OCI-LY1 (cell line): ENCODE results near the gene MKKS.

ENCODE experiments used
- H2AFZ ChIP-seq: fragments of 200-600 bp; sonication (generic), shearing (Covaris generic); 2 replicates; pipeline ENCODE4 v1.6.0; 2014; ENCODE audit warnings: antibody characterized with exemption, mild to moderate bottlenecking, low read length
- H3F3A ChIP-seq: fragments of 200-600 bp; sonication (generic), shearing (Covaris generic); 2 replicates; pipeline ENCODE4 v1.6.0; 2014; ENCODE audit warnings: mild to moderate bottlenecking, antibody characterized with exemption, low read length, moderate library complexity; ENCODE audit not compliant: insufficient read depth
- H3K27ac ChIP-seq: fragments of 200-600 bp; sonication (generic); 2 replicates; pipeline ENCODE4 v1.5.1; 2014; ENCODE audit warnings: low read length, mixed run types, mild to moderate bottlenecking, low read depth; ENCODE audit not compliant: poor library complexity, severe bottlenecking
- H3K27me3 ChIP-seq: fragments of 200-600 bp; sonication (generic); 2 replicates; pipeline ENCODE4 v1.6.0; 2014; ENCODE audit warnings: antibody characterized with exemption, mild to moderate bottlenecking, low read length, moderate library complexity; ENCODE audit not compliant: insufficient read depth
- H3K36me3 ChIP-seq: fragments of 200-600 bp; sonication (generic); 2 replicates; pipeline ENCODE4 v1.6.1; 2014; ENCODE audit warnings: mild to moderate bottlenecking, antibody characterized with exemption, low read length, moderate library complexity, mixed read lengths; ENCODE audit not compliant: insufficient read depth
- H3K4me1 ChIP-seq: fragments of 200-600 bp; sonication (generic); 2 replicates; pipeline ENCODE4 v1.5.1; 2014; ENCODE audit warnings: mild to moderate bottlenecking, low read length, moderate library complexity; ENCODE audit not compliant: insufficient read depth, severe bottlenecking
- H3K4me2 ChIP-seq: fragments of 200-600 bp; sonication (generic), shearing (Covaris generic); 2 replicates; pipeline ENCODE4 v1.6.1; 2014; ENCODE audit warnings: low read length
- H3K4me3 ChIP-seq: fragments of 200-600 bp; sonication (generic); 2 replicates; pipeline ENCODE4 v1.5.1; 2014; ENCODE audit warnings: low read length, low read depth, mild to moderate bottlenecking, mixed read lengths; ENCODE audit not compliant: poor library complexity, severe bottlenecking
- H3K79me2 ChIP-seq: fragments of 200-600 bp; shearing (Covaris generic); 2 replicates; pipeline ENCODE4 v1.6.1; 2016; ENCODE audit warnings: mixed run types, low read length, mixed read lengths; ENCODE audit not compliant: insufficient read depth
- H3K9ac ChIP-seq: fragments of 200-600 bp; sonication (generic), shearing (Covaris generic); 2 replicates; pipeline ENCODE4 v1.6.1; 2014; ENCODE audit warnings: mild to moderate bottlenecking, low read length, mixed read lengths
- H3K9me2 ChIP-seq: fragments of 200-600 bp; sonication (generic), shearing (Covaris generic); 2 replicates; pipeline ENCODE4 v1.6.1; 2014; ENCODE audit warnings: low read depth, mild to moderate bottlenecking, low read length, mixed read lengths
- H3K9me3 ChIP-seq: fragments of 200-600 bp; shearing (Covaris generic); 2 replicates; pipeline ENCODE4 v1.6.1; 2014; ENCODE audit warnings: low read length, mixed read lengths
- H4K20me1 ChIP-seq: fragments of 200-600 bp; sonication (generic), shearing (Covaris generic); 2 replicates; pipeline ENCODE4 v1.6.0; 2016; ENCODE audit warnings: mild to moderate bottlenecking, low read length; ENCODE audit not compliant: insufficient read depth
- EZH2 ChIP-seq: fragments of 200-600 bp; sonication (generic), shearing (Covaris generic); IDR thresholded peaks from 2 replicates; pipeline ENCODE4 v1.8.0; 2017; ENCODE audit warnings: borderline replicate concordance, mixed run types, mild to moderate bottlenecking, antibody characterized with exemption, low read length, moderate library complexity, mixed read lengths
- TF ChIP-seq, protein P1 (sequence below): fragments of 200-600 bp; sonication (generic), shearing (Covaris generic); IDR thresholded peaks from 2 replicates; pipeline ENCODE4 v1.5.1; 2017; ENCODE audit warnings: mild to moderate bottlenecking, antibody characterized with exemption, low read length, moderate library complexity, mixed read lengths

The MKKS gene

DNA sequence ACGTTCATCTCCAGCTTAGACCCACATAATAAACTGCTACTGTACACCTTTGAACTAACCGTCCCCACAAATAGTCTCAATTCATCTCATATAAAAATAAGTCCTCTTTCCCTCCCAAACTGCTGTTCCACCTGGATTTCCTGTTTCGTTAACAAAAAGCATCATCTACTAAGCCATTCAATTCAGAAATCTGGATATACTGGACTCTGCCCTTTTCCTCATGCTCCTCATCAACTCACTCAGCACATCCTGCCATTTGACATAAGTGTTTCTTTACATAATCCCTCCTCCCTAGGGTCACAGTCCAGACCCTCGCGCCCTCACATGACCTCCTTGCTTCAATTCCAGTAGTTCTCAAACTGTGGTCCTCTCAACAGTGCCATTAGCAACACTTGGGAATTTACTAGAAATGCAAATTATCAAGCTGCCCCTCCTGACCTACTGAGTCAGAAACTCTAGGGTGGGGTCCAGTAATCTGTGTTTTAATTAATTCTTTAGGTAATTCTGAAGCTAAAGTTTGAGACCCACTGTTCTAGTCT lies 4.5 kb downstream of the MKKS start:
- Histone ChIP-seq H3K4me3 (no peak overlapping the region), H3F3A (no peaks in the 10 kb centered on the region), H3K4me2 (no peak overlapping the region), H3K27ac (no peak overlapping the region), H3K4me1 (peaks cover 29% of the 10 kb centered on the region), H3K36me3 (peaks cover 13% of the 10 kb centered on the region; the same call in 1 of the 2 replicates), H2AFZ (no peak overlapping the region), H3K9me3 (no peaks in the 10 kb centered on the region), H3K9me2 (no peaks in the 10 kb centered on the region), H3K9ac (no peak overlapping the region), H4K20me1 (no peaks in the 10 kb centered on the region), H3K79me2 (peaks cover 24% of the 10 kb centered on the region), H3K27me3 (no peaks in the 10 kb centered on the region)
- TF ChIP-seq, protein P1, sequence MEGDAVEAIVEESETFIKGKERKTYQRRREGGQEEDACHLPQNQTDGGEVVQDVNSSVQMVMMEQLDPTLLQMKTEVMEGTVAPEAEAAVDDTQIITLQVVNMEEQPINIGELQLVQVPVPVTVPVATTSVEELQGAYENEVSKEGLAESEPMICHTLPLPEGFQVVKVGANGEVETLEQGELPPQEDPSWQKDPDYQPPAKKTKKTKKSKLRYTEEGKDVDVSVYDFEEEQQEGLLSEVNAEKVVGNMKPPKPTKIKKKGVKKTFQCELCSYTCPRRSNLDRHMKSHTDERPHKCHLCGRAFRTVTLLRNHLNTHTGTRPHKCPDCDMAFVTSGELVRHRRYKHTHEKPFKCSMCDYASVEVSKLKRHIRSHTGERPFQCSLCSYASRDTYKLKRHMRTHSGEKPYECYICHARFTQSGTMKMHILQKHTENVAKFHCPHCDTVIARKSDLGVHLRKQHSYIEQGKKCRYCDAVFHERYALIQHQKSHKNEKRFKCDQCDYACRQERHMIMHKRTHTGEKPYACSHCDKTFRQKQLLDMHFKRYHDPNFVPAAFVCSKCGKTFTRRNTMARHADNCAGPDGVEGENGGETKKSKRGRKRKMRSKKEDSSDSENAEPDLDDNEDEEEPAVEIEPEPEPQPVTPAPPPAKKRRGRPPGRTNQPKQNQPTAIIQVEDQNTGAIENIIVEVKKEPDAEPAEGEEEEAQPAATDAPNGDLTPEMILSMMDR = no peak
- TF ChIP-seq EZH2 = no peak

DNA sequence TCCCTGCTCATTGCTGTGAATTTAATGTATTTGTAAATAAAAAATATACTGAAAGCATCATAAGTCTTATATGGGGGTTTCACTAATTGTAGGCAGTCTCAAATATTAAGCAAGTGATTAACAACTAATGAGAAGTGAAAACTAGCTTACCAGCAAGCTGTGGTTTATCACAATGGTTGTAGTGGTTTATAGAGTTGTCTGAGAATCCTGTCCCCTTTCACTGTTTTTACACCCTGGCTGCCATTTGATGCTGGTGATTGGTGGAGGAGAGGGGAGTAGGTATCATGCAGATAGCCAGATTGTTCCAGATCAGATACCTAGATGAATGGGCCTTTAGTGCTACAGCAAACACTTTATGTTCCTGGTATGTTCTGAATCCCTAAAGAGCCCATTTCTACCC lies 6.0 kb downstream of the MKKS start:
- no peak overlapping the region for H3K4me2 ChIP-seq
- TF ChIP-seq, protein P1 = no peak
- no peak for TF ChIP-seq EZH2
- no peak overlapping the region for H3K27ac ChIP-seq
- H3K79me2 ChIP-seq = peaks cover 38% of the 10 kb centered on the region
- peaks cover 22% of the 10 kb centered on the region for H3K36me3 ChIP-seq
- H3K4me1 ChIP-seq = peaks cover 23% of the 10 kb centered on the region
- H3K9me2 ChIP-seq = no peaks in the 10 kb centered on the region
- H2AFZ ChIP-seq = no peak overlapping the region
- H3K4me3 ChIP-seq = no peak overlapping the region
- H3K27me3 ChIP-seq = no peaks in the 10 kb centered on the region
- no peaks in the 10 kb centered on the region for H3F3A ChIP-seq
- no peaks in the 10 kb centered on the region for H3K9me3 ChIP-seq
- no peaks in the 10 kb centered on the region for H4K20me1 ChIP-seq
- H3K9ac ChIP-seq = no peak overlapping the region

DNA sequence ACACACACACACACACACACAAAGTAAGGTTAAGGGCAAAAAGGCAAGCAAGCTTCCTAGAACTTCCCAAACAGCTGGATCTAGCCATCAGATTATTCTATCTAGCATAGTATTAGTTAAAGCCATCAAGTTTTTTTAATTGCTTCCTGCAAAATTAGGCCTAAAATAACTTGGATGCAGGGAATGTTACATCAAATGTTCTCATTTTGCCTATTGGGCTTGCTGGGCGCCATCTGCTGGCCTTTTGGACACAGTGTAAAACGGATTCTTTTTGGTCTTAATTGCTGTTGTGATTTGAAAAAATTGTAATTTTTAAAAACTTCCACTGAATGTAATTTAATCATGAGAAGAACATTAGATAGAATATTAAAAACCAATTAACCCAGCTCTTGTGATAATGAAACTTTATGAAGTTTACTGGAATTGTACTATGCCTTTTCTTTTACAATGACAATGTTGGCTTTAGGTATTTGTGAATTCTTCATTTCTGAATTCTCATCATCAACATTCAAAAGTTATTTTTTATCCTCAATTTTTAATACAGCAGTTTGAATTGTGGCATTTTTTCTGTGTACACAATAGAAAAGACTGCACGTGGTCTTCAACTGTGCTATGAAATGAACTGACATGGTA lies 6.8 kb downstream of the MKKS start:
- Histone ChIP-seq H3K27ac (no peak overlapping the region), H3K79me2 (peaks cover 40% of the 10 kb centered on the region), H3K9me2 (no peaks in the 10 kb centered on the region), H2AFZ (no peak overlapping the region), H3F3A (no peaks in the 10 kb centered on the region), H4K20me1 (no peaks in the 10 kb centered on the region), H3K4me1 (peaks cover 17% of the 10 kb centered on the region), H3K4me2 (no peak overlapping the region), H3K36me3 (peaks cover 24% of the 10 kb centered on the region), H3K4me3 (no peak overlapping the region), H3K9ac (no peak overlapping the region), H3K9me3 (no peaks in the 10 kb centered on the region), H3K27me3 (no peaks in the 10 kb centered on the region)
- TF ChIP-seq, protein P1 = peak; percentile 91
- TF ChIP-seq EZH2 = no peak
